HEK293 (cell line): ENCODE measurements around the gene CADM1.
A peak's percentile ranks its signal among the peaks of the same experiment; 100 is the strongest.

Experiments used
- AEBP2 ChIP-seq: fragments of 450-650 bp; formaldehyde crosslinking; IDR thresholded peaks from 2 replicates; pipeline ENCODE4 v1.5.1; 2016; ENCODE audit warnings: missing biosample characterization, missing genetic modification characterization, borderline replicate concordance
- ATF2 ChIP-seq: fragments of 450-650 bp; formaldehyde crosslinking; IDR thresholded peaks from 2 replicates; pipeline ENCODE4 v1.5.1; 2016; ENCODE audit warnings: missing biosample characterization, missing genetic modification characterization, low read depth
- GLIS1 ChIP-seq: fragments of 450-650 bp; formaldehyde crosslinking; IDR thresholded peaks from 2 replicates; pipeline ENCODE4 v1.5.1; 2016; ENCODE audit warnings: missing biosample characterization, missing genetic modification characterization
- HOXD13 ChIP-seq: sonication (generic); formaldehyde crosslinking; IDR thresholded peaks from 2 replicates; pipeline ENCODE4 v1.8.0; 2022; ENCODE audit warnings: missing genetic modification reagents, borderline replicate concordance
- IKZF3 ChIP-seq: fragments of 450-650 bp; IDR thresholded peaks from 2 replicates; pipeline ENCODE4 v1.5.0; 2018; ENCODE audit warnings: missing biosample characterization, mild to moderate bottlenecking, missing genetic modification characterization, moderate library complexity
- OVOL3 ChIP-seq: fragments of 450-650 bp; formaldehyde crosslinking; IDR thresholded peaks from 2 replicates; pipeline ENCODE4 v1.5.1; 2016; ENCODE audit warnings: missing biosample characterization, missing genetic modification characterization
- TCF7L2 ChIP-seq: IDR thresholded peaks from 2 replicates; pipeline ENCODE4 v1.6.1; 2011; ENCODE audit warnings: low read depth, mild to moderate bottlenecking, inconsistent platforms, low read length, moderate library complexity, borderline replicate concordance
- WT1 ChIP-seq: fragments of 450-650 bp; formaldehyde crosslinking; IDR thresholded peaks from 2 replicates; pipeline ENCODE4 v1.5.1; 2016; ENCODE audit warnings: missing biosample characterization, missing genetic modification characterization
- ZBTB20 ChIP-seq: fragments of 450-650 bp; formaldehyde crosslinking; IDR thresholded peaks from 2 replicates; pipeline ENCODE4 v1.5.1; 2016; ENCODE audit warnings: missing biosample characterization, missing genetic modification characterization
- ZBTB7A ChIP-seq: fragments of 450-650 bp; formaldehyde crosslinking; IDR thresholded peaks from 2 replicates; pipeline ENCODE4 v1.5.1; 2016; ENCODE audit warnings: low read depth, missing biosample characterization, missing genetic modification characterization
- ZNF138 ChIP-seq: fragments of 450-650 bp; formaldehyde crosslinking; IDR thresholded peaks from 2 replicates; pipeline ENCODE4 v1.5.1; 2016; ENCODE audit warnings: missing biosample characterization, missing genetic modification characterization, borderline replicate concordance
- ZNF174 ChIP-seq: fragments of 450-650 bp; formaldehyde crosslinking; IDR thresholded peaks from 2 replicates; pipeline ENCODE4 v1.5.0; 2017; ENCODE audit warnings: missing biosample characterization, mild to moderate bottlenecking, missing genetic modification characterization
- ZNF214 ChIP-seq: fragments of 450-650 bp; formaldehyde crosslinking; IDR thresholded peaks from 2 replicates; pipeline ENCODE4 v1.5.1; 2017; ENCODE audit warnings: missing biosample characterization, mild to moderate bottlenecking, missing genetic modification characterization, borderline replicate concordance
- ZNF398 ChIP-seq: fragments of 450-650 bp; formaldehyde crosslinking; IDR thresholded peaks from 2 replicates; pipeline ENCODE4 v1.5.1; 2017; ENCODE audit warnings: missing biosample characterization, missing genetic modification characterization
- ZNF404 ChIP-seq: fragments of 450-650 bp; formaldehyde crosslinking; IDR thresholded peaks from 2 replicates; pipeline ENCODE4 v1.5.1; 2017; ENCODE audit warnings: missing biosample characterization, missing genetic modification characterization
- ZNF473 ChIP-seq: fragments of 450-650 bp; formaldehyde crosslinking; IDR thresholded peaks from 2 replicates; pipeline ENCODE4 v1.5.1; 2017; ENCODE audit warnings: missing biosample characterization, missing genetic modification characterization
- ZNF561 ChIP-seq: fragments of 450-650 bp; IDR thresholded peaks from 2 replicates; pipeline ENCODE4 v1.5.1; 2018; ENCODE audit warnings: missing biosample characterization, missing genetic modification characterization, borderline replicate concordance
- ZNF610 ChIP-seq: fragments of 450-650 bp; formaldehyde crosslinking; IDR thresholded peaks from 2 replicates; pipeline ENCODE4 v1.5.1; 2016; ENCODE audit warnings: missing biosample characterization, missing genetic modification characterization, borderline replicate concordance
- ZNF624 ChIP-seq: fragments of 450-650 bp; formaldehyde crosslinking; IDR thresholded peaks from 2 replicates; pipeline ENCODE4 v1.5.1; 2017; ENCODE audit warnings: missing biosample characterization, missing genetic modification characterization
- ZNF707 ChIP-seq: fragments of 450-650 bp; formaldehyde crosslinking; IDR thresholded peaks from 2 replicates; pipeline ENCODE4 v1.5.1; 2016; ENCODE audit warnings: missing biosample characterization, missing genetic modification characterization
- ZSCAN18 ChIP-seq: fragments of 450-650 bp; formaldehyde crosslinking; IDR thresholded peaks from 2 replicates; pipeline ENCODE4 v1.5.1; 2016; ENCODE audit warnings: missing biosample characterization, missing genetic modification characterization
- TF ChIP-seq, protein P1 (sequence below): IDR thresholded peaks from 2 replicates; pipeline ENCODE4 v1.6.1; 2011; ENCODE audit warnings: mild to moderate bottlenecking, low read depth, low read length, borderline replicate concordance
- TF ChIP-seq, protein P2 (sequence below): fragments of 450-650 bp; formaldehyde crosslinking; conservative IDR thresholded peaks from 2 replicates; pipeline ENCODE4 v1.5.1; 2016; ENCODE audit warnings: low read depth, missing biosample characterization, missing genetic modification characterization
- TF ChIP-seq, protein P3 (sequence below): fragments of 450-650 bp; formaldehyde crosslinking; IDR thresholded peaks from 2 replicates; pipeline ENCODE4 v1.5.1; 2017; ENCODE audit warnings: missing biosample characterization, mild to moderate bottlenecking, missing genetic modification characterization, moderate library complexity
- TF ChIP-seq, protein P4 (sequence below): fragments of 450-650 bp; formaldehyde crosslinking; IDR thresholded peaks from 2 replicates; pipeline ENCODE4 v1.5.1; 2016; ENCODE audit warnings: missing biosample characterization, missing genetic modification characterization

Gene CADM1

DNA sequence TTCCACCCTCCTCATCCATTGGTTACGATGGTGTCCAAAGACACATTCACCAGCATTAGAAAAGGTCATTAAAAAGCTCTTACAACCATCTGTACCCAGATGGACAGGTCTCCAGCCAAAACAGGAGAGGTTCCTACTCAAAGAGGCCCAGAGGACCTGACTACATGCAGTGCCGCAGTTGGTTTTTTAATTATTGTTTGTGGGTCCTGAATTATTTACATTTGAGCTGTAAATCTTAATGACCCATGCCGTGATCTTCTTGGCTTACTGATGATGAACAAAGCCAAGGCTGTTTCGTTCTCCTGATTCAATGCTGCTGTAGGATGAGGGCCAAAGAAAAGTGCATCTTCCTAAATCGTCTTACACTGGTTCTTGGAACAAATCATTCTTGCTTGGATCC is 83.7 kb downstream of the CADM1 start (continued):
- TF ChIP-seq ZNF707 (tag by site-specific recombination): no peak
- TF ChIP-seq ZNF473 (tag by site-specific recombination): no peak
- TF ChIP-seq WT1 (tag by site-specific recombination): peak; percentile 56; the same call in 1 of the 2 replicates
- TF ChIP-seq OVOL3 (tag by site-specific recombination): 0 out of 2 replicates have a peak, but pooled peaks have one; percentile 49
- TF ChIP-seq, protein P1, sequence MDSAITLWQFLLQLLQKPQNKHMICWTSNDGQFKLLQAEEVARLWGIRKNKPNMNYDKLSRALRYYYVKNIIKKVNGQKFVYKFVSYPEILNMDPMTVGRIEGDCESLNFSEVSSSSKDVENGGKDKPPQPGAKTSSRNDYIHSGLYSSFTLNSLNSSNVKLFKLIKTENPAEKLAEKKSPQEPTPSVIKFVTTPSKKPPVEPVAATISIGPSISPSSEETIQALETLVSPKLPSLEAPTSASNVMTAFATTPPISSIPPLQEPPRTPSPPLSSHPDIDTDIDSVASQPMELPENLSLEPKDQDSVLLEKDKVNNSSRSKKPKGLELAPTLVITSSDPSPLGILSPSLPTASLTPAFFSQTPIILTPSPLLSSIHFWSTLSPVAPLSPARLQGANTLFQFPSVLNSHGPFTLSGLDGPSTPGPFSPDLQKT: no peak
- TF ChIP-seq AEBP2 (tag by site-specific recombination): no peak
- no peak for TF ChIP-seq ZBTB7A
- TF ChIP-seq GLIS1: peak; percentile 17; the same call in 1 of the 2 replicates
- TF ChIP-seq ZNF624: no peak
- TF ChIP-seq ATF2 (tag by site-specific recombination): 0 out of 2 replicates have a peak, but pooled peaks have one; percentile 25
- no peak for TF ChIP-seq ZNF404
- no peak for TF ChIP-seq ZNF561 (tag by site-specific recombination)
- TF ChIP-seq HOXD13 (CRISPR knock-in tag): no peak
- TF ChIP-seq ZBTB20 (tag by site-specific recombination): no peak
- no peak for TF ChIP-seq ZNF214
- TF ChIP-seq TCF7L2: no peak
- TF ChIP-seq, protein P2, sequence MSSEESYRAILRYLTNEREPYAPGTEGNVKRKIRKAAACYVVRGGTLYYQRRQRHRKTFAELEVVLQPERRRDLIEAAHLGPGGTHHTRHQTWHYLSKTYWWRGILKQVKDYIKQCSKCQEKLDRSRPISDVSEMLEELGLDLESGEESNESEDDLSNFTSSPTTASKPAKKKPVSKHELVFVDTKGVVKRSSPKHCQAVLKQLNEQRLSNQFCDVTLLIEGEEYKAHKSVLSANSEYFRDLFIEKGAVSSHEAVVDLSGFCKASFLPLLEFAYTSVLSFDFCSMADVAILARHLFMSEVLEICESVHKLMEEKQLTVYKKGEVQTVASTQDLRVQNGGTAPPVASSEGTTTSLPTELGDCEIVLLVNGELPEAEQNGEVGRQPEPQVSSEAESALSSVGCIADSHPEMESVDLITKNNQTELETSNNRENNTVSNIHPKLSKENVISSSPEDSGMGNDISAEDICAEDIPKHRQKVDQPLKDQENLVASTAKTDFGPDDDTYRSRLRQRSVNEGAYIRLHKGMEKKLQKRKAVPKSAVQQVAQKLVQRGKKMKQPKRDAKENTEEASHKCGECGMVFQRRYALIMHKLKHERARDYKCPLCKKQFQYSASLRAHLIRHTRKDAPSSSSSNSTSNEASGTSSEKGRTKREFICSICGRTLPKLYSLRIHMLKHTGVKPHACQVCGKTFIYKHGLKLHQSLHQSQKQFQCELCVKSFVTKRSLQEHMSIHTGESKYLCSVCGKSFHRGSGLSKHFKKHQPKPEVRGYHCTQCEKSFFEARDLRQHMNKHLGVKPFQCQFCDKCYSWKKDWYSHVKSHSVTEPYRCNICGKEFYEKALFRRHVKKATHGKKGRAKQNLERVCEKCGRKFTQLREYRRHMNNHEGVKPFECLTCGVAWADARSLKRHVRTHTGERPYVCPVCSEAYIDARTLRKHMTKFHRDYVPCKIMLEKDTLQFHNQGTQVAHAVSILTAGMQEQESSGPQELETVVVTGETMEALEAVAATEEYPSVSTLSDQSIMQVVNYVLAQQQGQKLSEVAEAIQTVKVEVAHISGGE (tag by site-specific recombination): no peak
- TF ChIP-seq IKZF3 (tag by site-specific recombination): peak; percentile 81
- no peak for TF ChIP-seq ZNF174 (tag by site-specific recombination)
- TF ChIP-seq ZSCAN18 (tag by site-specific recombination): no peak
- TF ChIP-seq, protein P3, sequence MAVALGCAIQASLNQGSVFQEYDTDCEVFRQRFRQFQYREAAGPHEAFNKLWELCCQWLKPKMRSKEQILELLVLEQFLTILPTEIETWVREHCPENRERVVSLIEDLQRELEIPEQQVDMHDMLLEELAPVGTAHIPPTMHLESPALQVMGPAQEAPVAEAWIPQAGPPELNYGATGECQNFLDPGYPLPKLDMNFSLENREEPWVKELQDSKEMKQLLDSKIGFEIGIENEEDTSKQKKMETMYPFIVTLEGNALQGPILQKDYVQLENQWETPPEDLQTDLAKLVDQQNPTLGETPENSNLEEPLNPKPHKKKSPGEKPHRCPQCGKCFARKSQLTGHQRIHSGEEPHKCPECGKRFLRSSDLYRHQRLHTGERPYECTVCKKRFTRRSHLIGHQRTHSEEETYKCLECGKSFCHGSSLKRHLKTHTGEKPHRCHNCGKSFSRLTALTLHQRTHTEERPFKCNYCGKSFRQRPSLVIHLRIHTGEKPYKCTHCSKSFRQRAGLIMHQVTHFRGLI (tag by site-specific recombination): no peak
- TF ChIP-seq ZNF610 (tag by site-specific recombination): no peak
- TF ChIP-seq, protein P4, sequence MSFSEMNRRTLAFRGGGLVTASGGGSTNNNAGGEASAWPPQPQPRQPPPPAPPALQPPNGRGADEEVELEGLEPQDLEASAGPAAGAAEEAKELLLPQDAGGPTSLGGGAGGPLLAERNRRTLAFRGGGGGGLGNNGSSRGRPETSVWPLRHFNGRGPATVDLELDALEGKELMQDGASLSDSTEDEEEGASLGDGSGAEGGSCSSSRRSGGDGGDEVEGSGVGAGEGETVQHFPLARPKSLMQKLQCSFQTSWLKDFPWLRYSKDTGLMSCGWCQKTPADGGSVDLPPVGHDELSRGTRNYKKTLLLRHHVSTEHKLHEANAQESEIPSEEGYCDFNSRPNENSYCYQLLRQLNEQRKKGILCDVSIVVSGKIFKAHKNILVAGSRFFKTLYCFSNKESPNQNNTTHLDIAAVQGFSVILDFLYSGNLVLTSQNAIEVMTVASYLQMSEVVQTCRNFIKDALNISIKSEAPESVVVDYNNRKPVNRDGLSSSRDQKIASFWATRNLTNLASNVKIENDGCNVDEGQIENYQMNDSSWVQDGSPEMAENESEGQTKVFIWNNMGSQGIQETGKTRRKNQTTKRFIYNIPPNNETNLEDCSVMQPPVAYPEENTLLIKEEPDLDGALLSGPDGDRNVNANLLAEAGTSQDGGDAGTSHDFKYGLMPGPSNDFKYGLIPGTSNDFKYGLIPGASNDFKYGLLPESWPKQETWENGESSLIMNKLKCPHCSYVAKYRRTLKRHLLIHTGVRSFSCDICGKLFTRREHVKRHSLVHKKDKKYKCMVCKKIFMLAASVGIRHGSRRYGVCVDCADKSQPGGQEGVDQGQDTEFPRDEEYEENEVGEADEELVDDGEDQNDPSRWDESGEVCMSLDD (tag by site-specific recombination): no peak
- no peak for TF ChIP-seq ZNF398 (tag by site-specific recombination)
- TF ChIP-seq ZNF138 (tag by site-specific recombination): no peak
